Left hindlimb (tissue), 1 donor: Measurements from ENCODE around the gene TANGO2.

Experiments
- DNase-seq: peaks from one replicate; pipeline ENCODE4 v3.0.0-alpha.2; 2018

Gene TANGO2

DNA sequence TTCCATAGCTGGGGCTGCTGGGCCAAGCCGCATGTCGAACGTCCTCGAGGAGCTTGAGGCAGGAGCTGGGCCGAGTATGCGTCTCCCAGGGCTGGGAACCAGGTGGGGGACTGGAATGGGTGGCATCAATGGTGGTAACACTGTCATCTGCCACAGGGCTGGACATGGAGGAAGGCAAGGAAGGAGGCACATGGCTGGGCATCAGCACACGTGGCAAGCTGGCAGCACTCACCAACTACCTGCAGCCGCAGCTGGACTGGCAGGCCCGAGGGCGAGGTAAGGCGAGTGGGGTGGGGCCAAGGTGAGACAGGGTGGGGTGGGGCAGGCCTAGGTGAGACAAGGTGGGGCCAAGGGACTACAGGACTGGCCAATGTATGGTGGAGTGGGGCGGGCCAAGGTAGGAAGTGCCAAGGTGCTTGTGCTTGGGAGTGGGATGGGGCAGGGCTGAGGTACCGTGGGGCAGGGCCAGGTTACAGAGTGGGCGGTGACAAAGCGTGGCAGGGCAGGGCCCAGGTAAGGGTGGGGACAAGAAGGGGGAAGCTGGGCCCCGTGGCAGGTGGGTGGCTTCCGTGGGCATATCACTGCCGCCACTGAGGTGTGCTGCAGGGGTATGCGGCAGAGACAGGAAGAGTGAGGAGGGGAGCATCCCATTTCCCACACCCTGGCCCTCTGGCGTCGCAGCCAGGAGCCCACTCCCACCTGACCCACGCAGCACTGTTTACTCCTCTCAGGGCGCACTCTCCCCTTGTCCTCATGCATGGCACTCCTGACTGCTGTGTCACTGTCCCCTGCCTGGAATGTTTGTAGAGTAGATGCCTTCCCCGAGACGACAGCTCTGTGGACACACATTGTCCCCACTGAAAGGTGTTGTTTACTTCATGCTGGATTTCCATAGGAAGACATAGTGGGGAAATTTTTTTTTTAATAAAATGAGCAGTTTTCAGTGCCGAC is 31.7 kb downstream of the TANGO2 start:
- DNase-seq = no peak

DNA sequence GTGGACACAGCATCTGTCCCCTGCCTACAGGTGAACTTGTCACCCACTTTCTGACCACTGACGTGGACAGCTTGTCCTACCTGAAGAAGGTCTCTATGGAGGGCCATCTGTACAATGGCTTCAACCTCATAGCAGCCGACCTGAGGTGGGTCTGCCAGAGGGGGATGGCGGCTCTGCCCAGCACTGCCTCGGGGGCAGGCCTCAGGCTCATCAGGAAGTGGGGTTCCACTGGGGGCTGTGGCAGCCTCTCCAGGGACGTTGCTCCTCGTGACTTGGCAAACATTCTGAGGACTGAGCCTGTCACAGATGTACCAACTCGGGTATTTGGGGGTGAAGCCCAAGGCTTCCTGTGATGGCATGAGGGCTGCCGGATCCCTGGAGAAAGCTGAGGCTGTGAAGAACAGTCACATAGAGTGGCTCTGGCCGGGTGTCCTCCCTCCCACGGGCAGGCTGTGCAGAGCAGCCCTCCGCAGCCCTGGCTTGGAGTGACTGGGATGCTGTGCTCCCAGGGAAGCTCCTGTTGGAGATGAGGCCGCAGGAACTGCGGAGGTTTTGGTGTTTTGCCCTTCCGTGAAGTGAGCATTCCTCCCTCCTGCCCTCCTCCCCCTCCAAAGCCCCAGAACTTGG is 32.6 kb downstream of the TANGO2 start:
- no peak for DNase-seq

DNA sequence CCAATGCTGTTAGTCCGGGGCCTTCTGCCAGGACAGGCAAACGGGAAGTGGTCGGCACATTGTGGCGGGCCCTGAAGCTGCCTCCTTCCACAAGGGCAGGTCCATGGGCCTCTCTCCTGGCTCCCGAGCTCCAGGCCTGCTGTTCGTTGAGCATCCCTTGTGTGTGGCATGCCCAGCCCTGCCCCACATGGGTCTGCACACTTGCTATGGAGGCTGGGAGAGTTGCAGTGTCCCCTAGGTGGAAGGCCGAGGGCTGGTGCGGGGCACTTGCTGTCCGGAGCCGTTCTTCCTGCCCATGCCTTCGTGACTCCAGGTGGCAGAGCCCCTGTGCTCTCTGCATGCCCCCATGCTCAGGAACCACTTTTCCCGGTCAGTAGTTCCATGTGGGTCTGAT is 33.1 kb downstream of the TANGO2 start:
- DNase-seq = no peak

DNA sequence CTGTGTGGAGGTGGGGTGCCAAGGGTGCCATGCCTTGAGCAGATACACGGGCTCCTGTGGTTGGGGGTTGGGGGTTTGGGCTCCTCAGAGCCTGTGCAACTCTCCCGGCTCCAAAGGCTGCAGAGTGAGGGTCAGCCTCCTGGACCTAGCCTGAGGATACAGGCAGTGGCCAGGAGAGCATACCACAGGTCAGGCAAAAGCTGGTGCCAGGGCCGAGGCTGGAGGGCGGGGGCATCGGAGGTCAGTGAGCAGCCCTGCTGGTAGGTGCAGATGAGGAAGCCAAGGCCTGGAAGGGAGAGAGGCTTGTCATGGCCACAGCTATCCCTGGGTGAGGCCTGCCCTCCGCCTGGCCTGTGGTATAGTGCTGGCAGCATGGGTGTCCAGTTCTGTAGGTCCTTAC is 33.6 kb downstream of the TANGO2 start:
- no peak for DNase-seq

DNA sequence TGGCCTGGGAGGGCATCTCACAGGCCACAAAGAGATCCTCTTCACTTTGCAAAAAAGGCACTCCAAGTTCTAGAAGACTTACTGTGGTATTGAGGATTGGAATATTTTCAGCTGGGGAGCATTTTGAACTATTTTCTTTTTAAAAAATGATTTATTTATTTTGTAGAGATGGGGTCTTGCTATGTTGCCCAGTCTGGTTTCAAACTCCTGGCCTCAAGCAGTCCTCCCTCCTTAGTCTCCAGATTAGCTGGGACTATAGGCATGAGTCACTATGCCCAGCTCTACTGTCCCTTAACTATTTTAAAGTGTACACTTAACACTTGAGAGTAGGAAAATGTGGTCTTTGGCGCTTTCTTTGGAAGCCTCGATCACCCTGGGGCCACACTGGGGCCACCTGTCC is 34.2 kb downstream of the TANGO2 start:
- no peak for DNase-seq

DNA sequence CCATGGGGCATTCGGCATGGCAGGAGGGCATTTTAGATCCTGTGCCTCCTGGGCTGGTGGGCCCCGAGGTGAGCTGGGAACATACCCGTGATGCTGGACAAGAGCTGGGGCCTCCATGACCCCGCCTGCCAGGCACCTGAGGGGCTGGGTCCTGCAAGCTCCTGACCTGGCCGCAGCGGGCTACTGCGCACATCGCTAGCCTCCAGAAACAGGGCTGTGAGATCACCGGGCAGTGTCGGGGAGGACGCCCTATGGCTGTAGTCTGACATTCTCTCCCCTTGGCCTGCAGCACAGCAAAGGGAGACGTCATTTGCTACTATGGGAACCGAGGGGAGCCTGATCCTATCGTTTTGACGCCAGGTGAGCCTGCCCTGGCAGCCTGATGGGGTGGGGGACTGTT is 34.7 kb downstream of the TANGO2 start:
- DNase-seq = no peak

DNA sequence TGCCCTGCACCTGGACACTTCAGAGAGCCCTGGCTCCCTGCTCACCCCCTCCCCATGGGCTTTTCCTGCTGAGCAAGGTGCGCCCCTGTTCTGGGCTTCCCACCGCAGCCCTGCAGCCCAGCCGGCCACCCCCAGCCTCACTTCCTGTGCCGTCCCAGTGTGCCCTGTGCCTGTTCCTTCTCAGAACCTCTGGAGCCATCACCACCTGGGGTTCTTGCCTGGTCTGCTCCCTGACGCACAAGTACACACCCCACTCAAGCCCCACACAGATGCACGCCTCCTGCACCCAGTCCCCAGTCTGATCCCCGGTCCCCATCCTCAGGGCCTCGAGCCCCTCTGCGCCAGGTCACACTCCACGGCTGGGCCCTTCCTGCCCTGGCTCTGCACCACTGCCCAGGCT is 35.3 kb downstream of the TANGO2 start:
- DNase-seq = no peak

DNA sequence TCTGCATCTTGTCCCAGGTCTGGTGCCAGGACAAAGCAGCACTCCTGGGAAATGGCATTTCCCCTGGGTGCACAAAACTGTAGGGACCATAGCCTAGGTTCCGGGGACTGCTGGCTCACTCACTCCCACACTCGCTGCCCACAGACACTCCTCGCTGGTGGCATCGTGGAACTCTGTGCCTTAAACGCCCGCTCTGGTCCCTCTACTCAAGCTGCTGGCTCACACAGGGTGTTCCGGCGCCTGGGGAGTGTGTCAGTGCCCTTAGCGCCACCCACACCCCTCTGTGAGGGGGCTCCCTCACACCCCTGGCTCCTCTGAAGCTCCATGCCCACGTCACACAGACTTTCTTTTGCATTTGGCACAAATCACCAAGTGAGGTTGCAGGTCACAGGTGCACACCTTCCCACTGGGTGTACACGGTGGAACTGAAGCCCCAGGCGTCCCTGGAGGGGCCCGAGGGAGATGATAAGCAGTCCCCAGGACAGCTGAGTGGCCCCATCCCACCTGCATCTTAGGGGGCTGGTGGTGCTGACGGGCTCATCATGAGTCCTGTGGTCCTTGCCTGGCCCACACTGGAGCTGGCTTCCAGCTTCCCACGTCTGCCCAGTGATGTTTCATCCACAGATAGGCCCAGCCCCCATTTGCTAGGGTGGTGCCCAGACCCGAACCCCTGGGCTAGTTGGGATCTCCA is 35.9 kb downstream of the TANGO2 start:
- DNase-seq = no peak

DNA sequence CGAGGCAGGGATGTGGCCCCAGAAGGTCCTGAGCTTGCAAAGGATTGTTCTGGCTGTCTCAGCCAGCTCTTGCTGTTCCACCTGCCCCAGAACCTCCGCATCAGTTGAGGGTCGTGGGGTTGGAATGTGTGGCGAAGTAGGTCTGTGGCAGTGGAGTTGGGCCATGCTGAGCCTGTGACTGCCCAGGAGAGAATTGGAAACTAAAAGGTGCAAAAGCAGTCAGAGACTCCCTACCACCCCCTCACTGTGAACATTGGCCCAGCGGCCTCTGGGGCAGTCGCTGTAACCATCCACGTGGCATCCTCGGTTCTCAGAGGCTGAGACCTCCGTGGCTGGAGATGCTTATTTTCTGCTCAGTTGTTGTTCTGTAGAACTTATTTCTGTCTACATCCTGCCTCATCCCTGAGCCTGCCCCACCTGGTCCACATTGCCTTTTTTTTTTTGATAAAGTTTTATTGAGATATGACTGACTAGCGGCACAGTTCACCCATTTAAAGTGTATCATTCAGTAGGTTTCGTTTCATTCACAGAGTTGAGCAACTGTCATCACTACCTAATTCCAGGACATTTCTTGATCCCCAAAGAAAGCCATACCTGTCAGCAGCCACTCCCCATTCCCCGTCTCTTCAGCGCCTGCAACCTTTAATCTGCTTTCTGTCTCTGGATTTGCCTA is 36.8 kb downstream of the TANGO2 start:
- no peak for DNase-seq

DNA sequence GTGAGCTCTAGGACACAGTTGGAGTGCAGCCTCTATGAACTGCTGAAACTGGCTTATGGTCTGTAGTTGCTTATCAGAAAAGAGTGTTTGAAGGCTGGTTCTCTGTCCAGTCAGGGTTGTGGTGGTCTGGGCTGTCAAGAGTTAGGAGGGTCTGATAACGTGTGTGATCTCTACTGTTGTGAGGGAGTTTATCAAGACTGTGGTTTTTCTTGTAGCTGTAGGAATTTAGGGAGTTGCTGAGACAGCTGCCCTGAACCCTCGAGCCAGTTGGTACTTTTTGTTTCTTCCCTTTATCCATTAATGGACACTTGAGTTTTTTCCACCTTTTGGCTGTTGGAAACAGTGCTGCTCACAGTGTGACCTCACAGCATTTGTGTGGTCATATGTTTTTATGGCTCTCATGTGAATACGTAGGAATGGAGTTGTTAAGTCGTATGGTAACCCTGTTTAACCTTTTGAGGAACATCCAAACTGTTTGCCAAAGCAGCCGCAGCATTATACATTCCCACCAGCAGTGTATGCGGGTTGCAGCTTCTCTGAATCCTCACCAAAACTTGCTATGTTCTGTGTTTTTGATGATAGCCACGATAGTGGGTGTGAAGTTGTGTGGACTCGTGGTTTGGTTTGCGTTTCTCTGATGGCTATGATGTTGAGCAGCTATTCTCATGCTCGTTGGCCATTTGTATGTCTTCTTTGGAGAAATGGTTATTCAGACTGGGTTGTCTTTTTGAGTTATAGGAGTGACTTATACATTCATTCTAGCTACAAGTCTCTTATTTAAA is 38.3 kb downstream of the TANGO2 start:
- no peak for DNase-seq

DNA sequence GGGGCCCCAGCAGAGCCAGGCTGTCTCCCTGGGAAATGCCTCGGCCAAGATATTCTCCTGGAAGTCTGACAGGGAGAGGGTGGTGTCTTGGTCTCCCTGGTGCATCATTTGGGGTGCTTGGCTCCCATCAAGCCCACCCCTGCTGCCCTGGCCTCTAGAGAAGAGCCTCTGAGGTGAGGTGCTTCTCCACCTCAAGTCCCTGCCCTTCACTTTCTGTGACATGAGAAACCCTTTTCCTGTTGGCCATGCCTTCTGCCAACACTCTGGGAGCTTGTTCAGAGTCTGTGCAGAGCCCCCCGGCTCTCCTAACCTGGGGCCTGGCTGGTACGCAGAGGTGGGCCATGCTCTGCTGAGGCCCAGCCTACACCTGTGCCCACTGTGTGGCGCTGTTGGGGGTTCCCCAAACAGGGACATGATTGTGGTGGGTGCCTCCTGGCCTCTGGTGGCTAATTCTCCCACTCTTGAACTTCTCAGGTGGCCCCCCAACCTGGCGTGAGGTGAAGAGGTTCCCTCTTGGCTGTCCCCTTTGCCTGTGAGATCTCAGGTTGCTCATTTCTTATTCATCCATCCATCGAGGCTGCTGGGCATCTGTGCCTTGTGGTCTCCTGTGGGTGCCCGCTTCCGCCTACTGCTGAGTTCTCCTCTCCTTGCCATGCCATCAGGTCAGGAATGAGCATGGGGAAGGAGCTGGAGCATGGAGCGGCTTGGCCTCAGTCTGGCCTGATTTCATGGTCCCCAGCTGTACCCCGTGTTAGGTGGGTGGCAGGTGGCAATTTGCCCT is 40.0 kb downstream of the TANGO2 start:
- no peak for DNase-seq

DNA sequence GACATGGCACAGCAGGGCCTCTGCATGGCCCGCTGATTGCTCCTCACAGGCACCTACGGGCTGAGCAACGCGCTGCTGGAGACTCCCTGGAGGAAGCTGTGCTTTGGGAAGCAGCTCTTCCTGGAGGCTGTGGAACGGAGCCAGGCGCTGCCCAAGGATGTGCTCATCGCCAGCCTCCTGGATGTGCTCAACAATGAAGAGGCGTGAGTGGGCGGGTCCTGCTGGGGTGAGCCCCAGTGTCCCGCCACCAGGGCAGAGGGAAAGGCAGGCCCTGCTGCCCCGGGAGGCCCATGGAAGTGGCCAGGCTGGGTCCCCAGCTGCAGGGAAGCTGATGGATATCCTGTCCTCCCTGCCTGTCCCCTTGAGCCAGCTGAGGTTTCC is 40.6 kb downstream of the TANGO2 start:
- peak; percentile 42 for DNase-seq

DNA sequence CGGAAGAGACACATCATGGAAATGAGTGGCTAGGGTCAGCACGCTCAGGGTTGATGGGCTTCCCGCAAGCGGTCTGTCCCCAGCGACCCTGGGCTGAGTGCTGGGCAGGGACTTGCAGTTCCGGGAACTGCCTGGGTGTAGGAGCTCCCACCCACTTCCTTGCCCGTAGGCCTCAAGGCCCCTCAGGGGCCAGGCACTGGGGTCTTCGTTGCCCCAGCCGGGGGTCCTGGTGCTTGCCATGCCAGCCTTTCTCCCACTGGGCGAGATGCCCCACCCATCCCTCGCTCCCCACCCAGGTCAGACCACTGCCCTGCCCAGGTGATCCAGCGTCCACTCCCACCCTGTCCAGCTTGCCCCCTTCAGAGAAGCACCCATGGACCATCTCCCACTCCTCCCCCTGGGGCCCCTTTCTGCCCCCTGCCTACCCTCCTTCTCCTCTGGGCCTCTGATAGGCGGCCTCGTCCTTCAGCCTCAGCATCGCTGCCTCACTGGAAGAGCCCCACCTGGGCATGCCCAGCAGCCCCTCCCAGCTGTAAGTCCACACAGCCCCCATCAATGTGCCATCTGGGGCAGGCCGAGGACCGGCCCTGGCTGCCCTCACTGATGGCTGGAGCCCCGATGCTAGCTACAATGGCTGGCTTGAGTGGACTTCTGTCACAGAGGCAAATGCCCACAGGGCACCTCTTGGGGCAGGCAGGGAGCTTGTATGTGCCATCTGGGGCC is 41.3 kb downstream of the TANGO2 start:
- DNase-seq = no peak

DNA sequence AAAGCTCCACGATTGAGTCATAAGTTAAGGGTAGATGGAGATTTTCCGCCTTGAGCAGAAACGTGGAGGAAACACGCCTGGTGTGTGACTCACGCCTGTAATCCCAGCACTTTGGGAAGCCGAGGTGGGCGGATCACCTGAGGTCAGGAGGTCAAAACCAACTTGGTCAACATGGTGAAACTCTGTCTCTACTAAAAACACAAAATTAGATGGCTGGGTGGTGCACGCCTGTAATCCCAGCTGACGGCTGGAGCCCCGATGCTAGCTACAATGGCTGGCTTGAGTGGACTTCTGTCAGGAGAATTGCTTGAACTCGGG is 41.8 kb downstream of the TANGO2 start:
- DNase-seq = no peak

DNA sequence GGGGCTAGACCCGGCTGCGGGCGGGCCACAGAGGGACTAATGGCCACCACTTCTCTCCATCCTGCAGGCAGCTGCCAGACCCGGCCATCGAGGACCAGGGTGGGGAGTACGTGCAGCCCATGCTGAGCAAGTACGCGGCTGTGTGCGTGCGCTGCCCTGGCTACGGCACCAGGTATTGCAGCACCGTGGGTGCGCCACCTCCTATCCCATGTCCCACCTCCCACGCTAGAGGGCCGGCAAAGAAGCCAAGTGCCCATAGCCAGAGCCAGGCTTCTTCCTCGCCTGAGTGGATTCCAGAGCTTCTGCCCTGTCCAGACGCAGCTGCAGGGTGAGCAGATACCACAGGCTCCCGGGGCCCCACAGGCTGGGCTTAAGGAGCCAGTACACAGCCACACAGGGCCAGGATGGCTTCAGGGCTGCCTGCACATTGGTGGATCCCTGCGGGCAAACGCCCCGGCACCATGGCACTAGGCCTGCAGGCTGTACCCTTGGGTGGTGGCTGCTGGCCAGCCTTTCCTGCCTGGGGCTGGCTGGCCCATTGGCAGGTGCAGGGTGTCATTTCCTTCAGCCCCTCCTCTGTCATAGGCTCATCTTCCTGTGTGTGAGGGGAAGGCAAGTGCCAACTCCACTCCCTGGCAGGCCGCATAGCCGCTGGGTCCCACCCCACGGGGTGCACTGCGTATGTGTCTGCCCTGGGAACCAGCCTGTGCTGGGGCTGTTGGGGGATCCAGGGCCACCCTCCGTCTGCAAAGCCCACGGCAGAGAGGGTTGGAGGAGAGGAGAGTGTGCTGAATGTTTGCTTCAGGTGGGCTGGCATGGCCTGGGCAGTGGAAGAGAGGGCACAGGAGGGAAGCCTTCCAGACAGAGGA is 42.6 kb downstream of the TANGO2 start:
- no peak for DNase-seq

DNA sequence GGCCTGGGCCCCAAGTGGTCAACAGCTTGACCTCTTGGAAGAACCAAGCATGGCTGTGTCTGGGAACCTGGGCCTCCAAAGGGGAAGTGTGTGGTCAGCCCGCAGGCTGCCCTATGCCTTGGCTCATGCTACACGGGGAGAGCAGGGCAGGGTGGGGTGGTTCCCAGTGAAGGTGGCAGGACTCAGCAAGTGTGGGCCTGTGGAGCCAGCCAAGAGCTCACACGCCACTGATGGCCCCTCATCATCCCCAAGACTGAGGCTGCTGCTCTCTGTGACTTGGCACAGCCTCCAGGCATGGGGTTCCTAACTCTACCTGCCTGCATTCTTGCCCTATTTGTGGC is 43.2 kb downstream of the TANGO2 start:
- no peak for DNase-seq

DNA sequence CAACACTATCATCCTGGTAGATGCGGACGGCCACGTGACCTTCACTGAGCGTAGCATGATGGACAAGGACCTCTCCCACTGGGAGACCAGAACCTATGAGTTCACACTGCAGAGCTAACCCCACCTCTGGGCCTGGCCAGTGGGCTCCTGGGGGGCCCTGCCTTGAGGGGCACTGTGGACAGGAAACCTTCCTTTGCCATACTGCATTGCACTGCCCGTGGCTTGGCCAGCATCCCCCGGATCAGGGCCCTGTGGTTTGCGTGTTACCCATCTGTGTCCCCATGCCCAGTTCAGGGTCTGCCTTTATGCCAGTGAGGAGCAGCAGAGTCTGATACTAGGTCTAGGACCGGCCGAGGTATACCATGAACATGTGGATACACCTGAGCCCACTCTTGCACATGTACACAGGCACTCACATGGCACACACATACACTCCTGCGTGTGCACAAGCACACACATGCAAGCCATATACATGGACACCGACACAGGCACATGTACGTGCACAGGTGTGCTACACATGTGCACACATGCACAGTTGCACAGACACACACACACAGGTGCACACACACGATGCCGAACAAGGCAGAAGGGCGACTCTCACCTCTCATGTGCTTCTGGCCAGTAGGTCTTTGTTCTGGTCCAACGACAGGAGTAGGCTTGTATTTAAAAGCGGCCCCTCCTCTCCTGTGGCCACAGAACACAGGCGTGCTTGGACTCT is 43.8 kb downstream of the TANGO2 start:
- no peak for DNase-seq

DNA sequence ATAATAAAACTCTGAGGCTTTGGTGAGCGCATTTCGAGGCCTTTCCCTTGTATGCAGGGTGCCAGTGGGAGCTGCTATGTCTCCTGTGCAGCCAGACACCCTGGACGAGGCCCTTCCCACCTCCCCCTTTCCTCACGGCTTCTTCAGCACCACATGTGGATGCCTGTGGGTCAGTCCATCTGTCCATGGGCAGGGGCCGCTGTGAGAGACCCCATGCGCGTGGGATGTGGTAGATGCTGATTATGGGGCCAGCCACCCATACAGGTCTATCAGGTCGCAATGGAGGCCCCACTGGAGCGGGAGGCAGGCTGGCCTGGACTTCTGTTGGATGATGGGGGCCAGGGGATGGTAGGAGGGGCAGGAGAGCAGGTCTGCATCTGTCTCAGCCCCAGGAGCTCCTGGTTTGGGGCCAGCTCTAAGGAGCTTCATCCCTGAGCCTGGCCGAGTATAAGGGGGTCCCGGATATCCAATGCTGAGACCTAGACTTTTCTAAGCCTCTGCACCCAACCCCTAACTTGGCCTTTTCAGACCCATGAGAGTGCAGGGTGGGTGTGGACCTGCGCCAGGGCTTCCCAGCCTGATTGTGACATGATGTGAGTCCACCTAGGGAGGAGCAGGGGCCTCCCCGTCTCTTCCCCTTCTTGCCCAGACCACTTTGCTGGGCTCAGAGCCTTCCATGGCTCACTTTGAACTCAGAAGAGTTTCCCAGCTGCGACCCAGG is 45.1 kb downstream of the TANGO2 start:
- no peak for DNase-seq
